H1 (cell line): ENCODE data around the gene CYP46A1. TPM values are rescaled to one million over a fixed set of nuclear protein-coding genes. Genes with fewer than 3 reads are reported as not detected.

Experiments used
- BACH1 ChIP-seq: IDR thresholded peaks from 2 replicates; pipeline ENCODE4 v1.6.1; 2012; ENCODE audit warnings: low read length, improper control_type of control experiment
- RNF2 ChIP-seq: fragments of 200-900, 300-1000 bp; sonication (generic); IDR thresholded peaks from 2 replicates; pipeline ENCODE4 v1.7.1; 2016; ENCODE audit warnings: borderline replicate concordance, low read depth, mild to moderate bottlenecking, antibody characterized with exemption, low read length; ENCODE audit not compliant: poor library complexity, severe bottlenecking; ENCODE audit errors: missing control alignments
- polyA plus RNA-seq, 7 experiments: library from polyadenylated mRNA; depleted of rRNA in 3 of 7; stranded (reverse) in 5 of 7; unstranded in 2 of 7; fragments of >200 nt in 5 of 7; fragments of 200-250 nt in 2 of 7; gene quantifications; 1 replicate in 5 of 7; 2 replicates in 1 of 7; 4 replicates in 1 of 7; pipeline versions ENCODE4 v1.2.1 to v1.2.3, GENCODE V29; 2011 to 2013; ENCODE audit warnings: missing spikeins in 2 of 7, mixed read lengths in 2 of 7
- total RNA-seq: library from RNA; stranded (reverse); fragmentation: NEBNext Ultra II Directional; extraction: Animal tissue kit (Norgen Biotek cat#: 25700); gene quantifications from 2 replicates; pipeline ENCODE4 v1.2.1, GENCODE V29; 2021
- TF ChIP-seq, protein P1 (sequence below): IDR thresholded peaks from 2 replicates; pipeline ENCODE4 v1.6.1; 2012; ENCODE audit warnings: low read length, inconsistent platforms
- TF ChIP-seq, protein P2 (sequence below): fragments of 300-600 bp; sonication (generic); IDR thresholded peaks from 2 replicates; pipeline ENCODE4 v1.7.1; 2012; ENCODE audit warnings: low read length, moderate library complexity, mild to moderate bottlenecking, inconsistent platforms; ENCODE audit not compliant: insufficient replicate concordance

The CYP46A1 gene
- total and polyA plus RNA-seq, 2 of the 8 experiments (the other 6 are each of a cell fraction or from before 2014, with no cell fraction given), result 0.41 to 1.3 TPM

DNA sequence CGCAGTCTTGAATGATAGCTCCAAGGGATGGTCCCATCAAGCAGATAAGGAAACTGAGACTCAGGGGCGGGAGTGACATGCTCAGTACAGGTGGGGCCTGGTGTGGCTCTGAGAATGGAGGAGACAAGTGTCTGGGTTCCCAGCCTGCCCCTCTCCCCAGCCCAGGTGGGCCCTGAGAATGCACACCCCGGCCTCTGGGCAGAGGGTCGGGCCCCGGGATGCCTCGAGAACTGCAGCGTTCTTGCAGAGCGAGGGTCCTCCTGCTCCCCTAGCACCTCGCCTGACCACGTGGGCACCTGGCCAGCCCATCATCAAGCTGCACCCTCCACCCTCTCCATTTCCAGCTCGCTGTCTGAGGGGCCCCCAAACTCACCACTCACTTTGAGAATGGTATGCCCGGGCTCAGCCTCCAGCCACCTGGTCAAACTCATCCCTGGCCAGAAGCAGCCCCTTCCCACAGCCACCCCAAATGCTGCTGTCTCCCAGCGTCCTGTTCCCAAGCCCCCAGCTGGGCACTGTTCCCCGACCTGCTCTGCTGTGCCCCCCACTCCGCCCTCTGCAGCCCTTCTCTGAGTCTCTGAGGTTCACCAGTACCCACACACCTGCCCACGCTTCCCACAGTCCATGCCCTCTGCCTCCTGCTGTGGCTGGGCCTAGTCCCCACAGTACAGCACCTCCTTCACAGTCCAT, 44.3 kb downstream of the CYP46A1 start (continued):
- TF ChIP-seq RNF2, result no peak
- TF ChIP-seq, protein P1, sequence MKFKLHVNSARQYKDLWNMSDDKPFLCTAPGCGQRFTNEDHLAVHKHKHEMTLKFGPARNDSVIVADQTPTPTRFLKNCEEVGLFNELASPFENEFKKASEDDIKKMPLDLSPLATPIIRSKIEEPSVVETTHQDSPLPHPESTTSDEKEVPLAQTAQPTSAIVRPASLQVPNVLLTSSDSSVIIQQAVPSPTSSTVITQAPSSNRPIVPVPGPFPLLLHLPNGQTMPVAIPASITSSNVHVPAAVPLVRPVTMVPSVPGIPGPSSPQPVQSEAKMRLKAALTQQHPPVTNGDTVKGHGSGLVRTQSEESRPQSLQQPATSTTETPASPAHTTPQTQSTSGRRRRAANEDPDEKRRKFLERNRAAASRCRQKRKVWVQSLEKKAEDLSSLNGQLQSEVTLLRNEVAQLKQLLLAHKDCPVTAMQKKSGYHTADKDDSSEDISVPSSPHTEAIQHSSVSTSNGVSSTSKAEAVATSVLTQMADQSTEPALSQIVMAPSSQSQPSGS, result no peak
- TF ChIP-seq, protein P2, sequence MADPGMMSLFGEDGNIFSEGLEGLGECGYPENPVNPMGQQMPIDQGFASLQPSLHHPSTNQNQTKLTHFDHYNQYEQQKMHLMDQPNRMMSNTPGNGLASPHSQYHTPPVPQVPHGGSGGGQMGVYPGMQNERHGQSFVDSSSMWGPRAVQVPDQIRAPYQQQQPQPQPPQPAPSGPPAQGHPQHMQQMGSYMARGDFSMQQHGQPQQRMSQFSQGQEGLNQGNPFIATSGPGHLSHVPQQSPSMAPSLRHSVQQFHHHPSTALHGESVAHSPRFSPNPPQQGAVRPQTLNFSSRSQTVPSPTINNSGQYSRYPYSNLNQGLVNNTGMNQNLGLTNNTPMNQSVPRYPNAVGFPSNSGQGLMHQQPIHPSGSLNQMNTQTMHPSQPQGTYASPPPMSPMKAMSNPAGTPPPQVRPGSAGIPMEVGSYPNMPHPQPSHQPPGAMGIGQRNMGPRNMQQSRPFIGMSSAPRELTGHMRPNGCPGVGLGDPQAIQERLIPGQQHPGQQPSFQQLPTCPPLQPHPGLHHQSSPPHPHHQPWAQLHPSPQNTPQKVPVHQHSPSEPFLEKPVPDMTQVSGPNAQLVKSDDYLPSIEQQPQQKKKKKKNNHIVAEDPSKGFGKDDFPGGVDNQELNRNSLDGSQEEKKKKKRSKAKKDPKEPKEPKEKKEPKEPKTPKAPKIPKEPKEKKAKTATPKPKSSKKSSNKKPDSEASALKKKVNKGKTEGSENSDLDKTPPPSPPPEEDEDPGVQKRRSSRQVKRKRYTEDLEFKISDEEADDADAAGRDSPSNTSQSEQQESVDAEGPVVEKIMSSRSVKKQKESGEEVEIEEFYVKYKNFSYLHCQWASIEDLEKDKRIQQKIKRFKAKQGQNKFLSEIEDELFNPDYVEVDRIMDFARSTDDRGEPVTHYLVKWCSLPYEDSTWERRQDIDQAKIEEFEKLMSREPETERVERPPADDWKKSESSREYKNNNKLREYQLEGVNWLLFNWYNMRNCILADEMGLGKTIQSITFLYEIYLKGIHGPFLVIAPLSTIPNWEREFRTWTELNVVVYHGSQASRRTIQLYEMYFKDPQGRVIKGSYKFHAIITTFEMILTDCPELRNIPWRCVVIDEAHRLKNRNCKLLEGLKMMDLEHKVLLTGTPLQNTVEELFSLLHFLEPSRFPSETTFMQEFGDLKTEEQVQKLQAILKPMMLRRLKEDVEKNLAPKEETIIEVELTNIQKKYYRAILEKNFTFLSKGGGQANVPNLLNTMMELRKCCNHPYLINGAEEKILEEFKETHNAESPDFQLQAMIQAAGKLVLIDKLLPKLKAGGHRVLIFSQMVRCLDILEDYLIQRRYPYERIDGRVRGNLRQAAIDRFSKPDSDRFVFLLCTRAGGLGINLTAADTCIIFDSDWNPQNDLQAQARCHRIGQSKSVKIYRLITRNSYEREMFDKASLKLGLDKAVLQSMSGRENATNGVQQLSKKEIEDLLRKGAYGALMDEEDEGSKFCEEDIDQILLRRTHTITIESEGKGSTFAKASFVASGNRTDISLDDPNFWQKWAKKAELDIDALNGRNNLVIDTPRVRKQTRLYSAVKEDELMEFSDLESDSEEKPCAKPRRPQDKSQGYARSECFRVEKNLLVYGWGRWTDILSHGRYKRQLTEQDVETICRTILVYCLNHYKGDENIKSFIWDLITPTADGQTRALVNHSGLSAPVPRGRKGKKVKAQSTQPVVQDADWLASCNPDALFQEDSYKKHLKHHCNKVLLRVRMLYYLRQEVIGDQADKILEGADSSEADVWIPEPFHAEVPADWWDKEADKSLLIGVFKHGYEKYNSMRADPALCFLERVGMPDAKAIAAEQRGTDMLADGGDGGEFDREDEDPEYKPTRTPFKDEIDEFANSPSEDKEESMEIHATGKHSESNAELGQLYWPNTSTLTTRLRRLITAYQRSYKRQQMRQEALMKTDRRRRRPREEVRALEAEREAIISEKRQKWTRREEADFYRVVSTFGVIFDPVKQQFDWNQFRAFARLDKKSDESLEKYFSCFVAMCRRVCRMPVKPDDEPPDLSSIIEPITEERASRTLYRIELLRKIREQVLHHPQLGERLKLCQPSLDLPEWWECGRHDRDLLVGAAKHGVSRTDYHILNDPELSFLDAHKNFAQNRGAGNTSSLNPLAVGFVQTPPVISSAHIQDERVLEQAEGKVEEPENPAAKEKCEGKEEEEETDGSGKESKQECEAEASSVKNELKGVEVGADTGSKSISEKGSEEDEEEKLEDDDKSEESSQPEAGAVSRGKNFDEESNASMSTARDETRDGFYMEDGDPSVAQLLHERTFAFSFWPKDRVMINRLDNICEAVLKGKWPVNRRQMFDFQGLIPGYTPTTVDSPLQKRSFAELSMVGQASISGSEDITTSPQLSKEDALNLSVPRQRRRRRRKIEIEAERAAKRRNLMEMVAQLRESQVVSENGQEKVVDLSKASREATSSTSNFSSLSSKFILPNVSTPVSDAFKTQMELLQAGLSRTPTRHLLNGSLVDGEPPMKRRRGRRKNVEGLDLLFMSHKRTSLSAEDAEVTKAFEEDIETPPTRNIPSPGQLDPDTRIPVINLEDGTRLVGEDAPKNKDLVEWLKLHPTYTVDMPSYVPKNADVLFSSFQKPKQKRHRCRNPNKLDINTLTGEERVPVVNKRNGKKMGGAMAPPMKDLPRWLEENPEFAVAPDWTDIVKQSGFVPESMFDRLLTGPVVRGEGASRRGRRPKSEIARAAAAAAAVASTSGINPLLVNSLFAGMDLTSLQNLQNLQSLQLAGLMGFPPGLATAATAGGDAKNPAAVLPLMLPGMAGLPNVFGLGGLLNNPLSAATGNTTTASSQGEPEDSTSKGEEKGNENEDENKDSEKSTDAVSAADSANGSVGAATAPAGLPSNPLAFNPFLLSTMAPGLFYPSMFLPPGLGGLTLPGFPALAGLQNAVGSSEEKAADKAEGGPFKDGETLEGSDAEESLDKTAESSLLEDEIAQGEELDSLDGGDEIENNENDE, result no peak
- no peak for TF ChIP-seq BACH1
